GM18498 (cell line): ENCODE measurements around the gene CCDC9B.

Experiments
- ATAC-seq: cut with Tn5 transposase; IDR thresholded peaks from one replicate; pipeline ENCODE4 v1.9.1; 2021; ENCODE audit warnings: mild to moderate bottlenecking, moderate library complexity; ENCODE audit not compliant: unreplicated experiment

The CCDC9B gene

GRCh38 chr15:40340740-40341400, at the start of gene CCDC9B:
Gene CCDC9B, minus strand, starts transcription at chr15:40340939. Its CDS starts 120 bp downstream, at chr15:40340819.
- no peak for ATAC-seq

- ATAC-seq: no peak
Observed at GRCh38 chr15:40389824-40390595, 49.3 kb upstream of the CCDC9B start.

GRCh38 chr15:40388941-40389823, 48.4 kb upstream of the CCDC9B start:
- ATAC-seq: no peak

GRCh38 chr15:40386480-40386879, 45.7 kb upstream of the CCDC9B start:
- no peak for ATAC-seq

GRCh38 chr15:40382580-40383456, 42.1 kb upstream of the CCDC9B start, which contains the start of gene KNSTRN:
Gene KNSTRN, plus strand, starts transcription at chr15:40382721. Its CDS starts 115 bp downstream, at chr15:40382836.
- peak; percentile 90 for ATAC-seq

- no peak for ATAC-seq
Observed at GRCh38 chr15:40381818-40382529, 41.2 kb upstream of the CCDC9B start.

GRCh38 chr15:40380636-40381035, 39.9 kb upstream of the CCDC9B start:
- no peak for ATAC-seq

GRCh38 chr15:40379853-40380252, 39.1 kb upstream of the CCDC9B start:
- no peak for ATAC-seq

- ATAC-seq: no peak
Observed at GRCh38 chr15:40379374-40379773, 38.6 kb upstream of the CCDC9B start.

- no peak for ATAC-seq
Observed at GRCh38 chr15:40377606-40378005, 36.9 kb upstream of the CCDC9B start.

GRCh38 chr15:40372981-40373380, 32.2 kb upstream of the CCDC9B start:
- ATAC-seq: no peak

- no peak for ATAC-seq
Observed at GRCh38 chr15:40369971-40370370, 29.2 kb upstream of the CCDC9B start.

- ATAC-seq: no peak
Observed at GRCh38 chr15:40369474-40369869, 28.7 kb upstream of the CCDC9B start.

- no peak for ATAC-seq
Observed at GRCh38 chr15:40368719-40369473, 28.2 kb upstream of the CCDC9B start.

- ATAC-seq: peak; percentile 85
Observed at GRCh38 chr15:40367686-40368611, 27.2 kb upstream of the CCDC9B start.

GRCh38 chr15:40367371-40367685, 26.6 kb upstream of the CCDC9B start:
- no peak for ATAC-seq

- ATAC-seq: no peak
Observed at GRCh38 chr15:40366457-40367370, 26.0 kb upstream of the CCDC9B start.
